ENCODE results near the gene SCRN3.
"Not testable (repeated sequence)": the region's sequence is repeated elsewhere in the genome, so short reads cannot be mapped to it uniquely, and the experiment has no call there.

The SCRN3 gene

GRCh38 chr2:174410039-174410438 lies 14.5 kb downstream of the SCRN3 start:
- DNase-seq = not testable (repeated sequence)

- no peak for DNase-seq
These were observed 16.7 kb downstream of the SCRN3 start for GRCh38 chr2:174412256-174412655.

GRCh38 chr2:174428214-174428613 lies 32.7 kb downstream of the SCRN3 start:
- DNase-seq = no peak

GRCh38 chr2:174430066-174430465 lies 34.5 kb downstream of the SCRN3 start:
- DNase-seq = no peak

- DNase-seq = no peak
These were observed 36.4 kb downstream of the SCRN3 start for GRCh38 chr2:174431902-174432301.

- DNase-seq = no peak
These were observed 40.8 kb downstream of the SCRN3 start for GRCh38 chr2:174436351-174436750.

- DNase-seq = no peak
These were observed 42.8 kb downstream of the SCRN3 start for GRCh38 chr2:174438146-174438886.

GRCh38 chr2:174439323-174439722 lies 43.8 kb downstream of the SCRN3 start:
- no peak for DNase-seq

GRCh38 chr2:174439950-174440349 lies 44.4 kb downstream of the SCRN3 start:
- DNase-seq = no peak

GRCh38 chr2:174442546-174443510 lies 47.3 kb downstream of the SCRN3 start:
- no peak for DNase-seq

GRCh38 chr2:174444761-174445160 lies 49.2 kb downstream of the SCRN3 start:
- DNase-seq = no peak

- DNase-seq = no peak
These were observed 49.7 kb downstream of the SCRN3 start for GRCh38 chr2:174445248-174445647.

GRCh38 chr2:174446531-174446930 lies 51.0 kb downstream of the SCRN3 start:
- DNase-seq = no peak

- no peak for DNase-seq
These were observed 53.5 kb downstream of the SCRN3 start for GRCh38 chr2:174449033-174449432.

- DNase-seq = no peak
These were observed 54.7 kb downstream of the SCRN3 start for GRCh38 chr2:174450021-174450816.

- DNase-seq = no peak
These were observed 59.0 kb downstream of the SCRN3 start for GRCh38 chr2:174454566-174454965.

GRCh38 chr2:174461221-174461620 lies 65.7 kb downstream of the SCRN3 start:
- no peak for DNase-seq

- no peak for DNase-seq
These were observed 69.8 kb downstream of the SCRN3 start for GRCh38 chr2:174465327-174465726.

GRCh38 chr2:174473796-174474195 lies 78.3 kb downstream of the SCRN3 start:
- DNase-seq = no peak

- no peak for DNase-seq
These were observed 82.2 kb downstream of the SCRN3 start for GRCh38 chr2:174477759-174478158.

Measured in activated CD8-positive, alpha-beta memory T cell treated with anti-CD3 and anti-CD28 coated beads, Interleukin-2, amount 50 U/mL, for 48 hours (primary cell).